ENCODE results near the gene SCEL. TPM values are rescaled to one million over a fixed set of nuclear protein-coding genes. Genes with fewer than 3 reads are reported as not detected.
"Not testable (repeated sequence)": the region's sequence is repeated elsewhere in the genome, so short reads cannot be mapped to it uniquely, and the experiment has no call there.

Gene SCEL
- total and polyA plus RNA-seq, 7 experiments from 2014 or later = not detected

- POLR2A ChIA-PET = interaction anchor here (0.6 to 0.7 kb wide), 2 partner anchors 14 to 57 kb away, joined by 3 to 4 read pairs; no protein-coding TSS in a partner anchor
- no peak for ATAC-seq
- no peaks in the 10 kb centered on the region for H3K36me3 Mint-ChIP-seq
Observed at GRCh38 chr13:77623806-77624205, 88.3 kb downstream of the SCEL start.

GRCh38 chr13:77628170-77628569 is 92.7 kb downstream of the SCEL start:
- no peak overlapping the region for H3K4me3 Mint-ChIP-seq
- CTCF ChIA-PET = no interaction called here
- DNase-seq (no peak), ATAC-seq (no peak)
- H3K27ac Mint-ChIP-seq = no peak overlapping the region
- H3K9me3 Mint-ChIP-seq = peaks cover 0 to 1% (median 0%) of the 10 kb centered on the region in 11 donors
- H3K4me3 ChIP-seq (ENCODE audit: low read length) = no peak overlapping the region
- peaks cover 9 to 17% (median 15%) of the 10 kb centered on the region in 5 donors for H3K27me3 Mint-ChIP-seq
- H3K4me1 ChIP-seq (ENCODE audit: control insufficient read depth in 2 of 2, insufficient read depth in 2 of 2, low read length in 2 of 2) = no peaks in the 10 kb centered on the region
- no peaks in the 10 kb centered on the region for H3K4me1 Mint-ChIP-seq
- intact Hi-C loops (cut with micrococcal nuclease) = no loop called here
- H3K9me3 ChIP-seq (ENCODE audit: control insufficient read depth in 2 of 3, low read length in 3 of 3) = no peaks in the 10 kb centered on the region
- POLR2A ChIA-PET = no interaction called here
- H3K36me3 ChIP-seq (ENCODE audit: control insufficient read depth in 2 of 3, insufficient read depth in 3 of 3, low read length in 3 of 3) = no peaks in the 10 kb centered on the region
- no peak overlapping the region for H3K27ac ChIP-seq (ENCODE audit: low read depth, low read length)
- no peaks in the 10 kb centered on the region for H3K36me3 Mint-ChIP-seq
- no peaks in the 10 kb centered on the region for H3K27me3 ChIP-seq (ENCODE audit: control insufficient read depth in 2 of 2, insufficient read depth in 2 of 2, low read length in 2 of 2)

More at GRCh38 chr13:77623806-77624205, 88.3 kb downstream of the SCEL start:
- CTCF ChIA-PET = no interaction called here
- Mint-ChIP-seq H3K4me1 (no peaks in the 10 kb centered on the region), H3K9me3 (no peaks in the 10 kb centered on the region), H3K27ac (no peak overlapping the region), H3K27me3 (peaks cover 8 to 20% (median 14%) of the 10 kb centered on the region in 5 donors), H3K4me3 (no peak overlapping the region)
- Histone ChIP-seq H3K4me1 (ENCODE audit: control insufficient read depth in 2 of 2, insufficient read depth in 2 of 2, low read length in 2 of 2) (no peaks in the 10 kb centered on the region), H3K9me3 (ENCODE audit: control insufficient read depth in 2 of 3, low read length in 3 of 3) (no peaks in the 10 kb centered on the region), H3K36me3 (ENCODE audit: control insufficient read depth in 2 of 3, insufficient read depth in 3 of 3, low read length in 3 of 3) (no peaks in the 10 kb centered on the region), H3K27ac (ENCODE audit: low read depth, low read length) (no peak overlapping the region), H3K27me3 (ENCODE audit: control insufficient read depth in 2 of 2, insufficient read depth in 2 of 2, low read length in 2 of 2) (no peaks in the 10 kb centered on the region), H3K4me3 (ENCODE audit: low read length) (no peak overlapping the region)
- DNase-seq = no peak
- intact Hi-C loops (cut with micrococcal nuclease) = no loop called here

GRCh38 chr13:77637588-77637987 is 102.1 kb downstream of the SCEL start:
- H3K9me3 Mint-ChIP-seq = no peaks in the 10 kb centered on the region
- DNase-seq = no peak
- no peak overlapping the region for H3K27ac Mint-ChIP-seq
- Histone ChIP-seq H3K9me3 (ENCODE audit: control insufficient read depth in 2 of 3, low read length in 3 of 3) (no peaks in the 10 kb centered on the region), H3K4me1 (ENCODE audit: control insufficient read depth in 2 of 2, insufficient read depth in 2 of 2, low read length in 2 of 2) (no peaks in the 10 kb centered on the region), H3K4me3 (ENCODE audit: low read length) (no peak overlapping the region), H3K27ac (ENCODE audit: low read depth, low read length) (no peak overlapping the region), H3K27me3 (ENCODE audit: control insufficient read depth in 2 of 2, insufficient read depth in 2 of 2, low read length in 2 of 2) (no peaks in the 10 kb centered on the region), H3K36me3 (ENCODE audit: control insufficient read depth in 2 of 3, insufficient read depth in 3 of 3, low read length in 3 of 3) (no peaks in the 10 kb centered on the region)
- H3K36me3 Mint-ChIP-seq = no peaks in the 10 kb centered on the region
- H3K4me1 Mint-ChIP-seq = no peaks in the 10 kb centered on the region
- CTCF ChIA-PET = no interaction called here
- no peaks in the 10 kb centered on the region for H3K27me3 Mint-ChIP-seq
- intact Hi-C loops (cut with micrococcal nuclease) = no loop called here
- ATAC-seq = no peak
- POLR2A ChIA-PET = no interaction called here
- no peak overlapping the region for H3K4me3 Mint-ChIP-seq

GRCh38 chr13:77650409-77650808 is 114.9 kb downstream of the SCEL start:
- peaks cover 2 to 16% (median 8%) of the 10 kb centered on the region in 11 donors for H3K9me3 Mint-ChIP-seq
- DNase-seq (no peak), ATAC-seq (no peak)
- intact Hi-C loops (cut with micrococcal nuclease) = no loop called here
- no peaks in the 10 kb centered on the region for H3K9me3 ChIP-seq (ENCODE audit: control insufficient read depth in 2 of 3, low read length in 3 of 3)
- no peaks in the 10 kb centered on the region for H3K4me1 Mint-ChIP-seq
- no peaks in the 10 kb centered on the region for H3K27me3 ChIP-seq (ENCODE audit: control insufficient read depth in 2 of 2, insufficient read depth in 2 of 2, low read length in 2 of 2)
- ChIA-PET CTCF (no interaction called here), POLR2A (no interaction called here)
- H3K4me3 Mint-ChIP-seq = no peak overlapping the region
- peaks cover 0 to 5% (median 0%) of the 10 kb centered on the region in 5 donors for H3K36me3 Mint-ChIP-seq
- H3K36me3 ChIP-seq (ENCODE audit: control insufficient read depth in 2 of 3, insufficient read depth in 3 of 3, low read length in 3 of 3) = no peaks in the 10 kb centered on the region
- no peaks in the 10 kb centered on the region for H3K4me1 ChIP-seq (ENCODE audit: control insufficient read depth in 2 of 2, insufficient read depth in 2 of 2, low read length in 2 of 2)
- peaks cover 0 to 15% (median 6%) of the 10 kb centered on the region in 5 donors for H3K27me3 Mint-ChIP-seq
- H3K4me3 ChIP-seq (ENCODE audit: low read length) = no peak overlapping the region
- no peak overlapping the region for H3K27ac ChIP-seq (ENCODE audit: low read depth, low read length)
- H3K27ac Mint-ChIP-seq = no peak overlapping the region

- ATAC-seq = no peak
- POLR2A ChIA-PET = no interaction called here
- H3K27ac ChIP-seq (ENCODE audit: low read depth, low read length) = no peak overlapping the region
- H3K36me3 Mint-ChIP-seq = peaks cover 0 to 5% (median 0%) of the 10 kb centered on the region in 5 donors
- intact Hi-C loops (cut with micrococcal nuclease) = no loop called here
- H3K4me1 Mint-ChIP-seq = no peaks in the 10 kb centered on the region
- H3K9me3 ChIP-seq (ENCODE audit: control insufficient read depth in 2 of 3, low read length in 3 of 3) = no peaks in the 10 kb centered on the region
- H3K36me3 ChIP-seq (ENCODE audit: control insufficient read depth in 2 of 3, insufficient read depth in 3 of 3, low read length in 3 of 3) = no peaks in the 10 kb centered on the region
- no peak for DNase-seq
- no peaks in the 10 kb centered on the region for H3K4me1 ChIP-seq (ENCODE audit: control insufficient read depth in 2 of 2, insufficient read depth in 2 of 2, low read length in 2 of 2)
- peaks cover 2 to 16% (median 8%) of the 10 kb centered on the region in 11 donors for H3K9me3 Mint-ChIP-seq
- CTCF ChIA-PET = interaction anchor here (0.7 kb wide), 1 partner anchor 8 kb away, joined by 4 read pairs; no protein-coding TSS in a partner anchor
- no peaks in the 10 kb centered on the region for H3K27me3 ChIP-seq (ENCODE audit: control insufficient read depth in 2 of 2, insufficient read depth in 2 of 2, low read length in 2 of 2)
- no peak overlapping the region for H3K4me3 ChIP-seq (ENCODE audit: low read length)
- peaks cover 0 to 8% (median 6%) of the 10 kb centered on the region in 5 donors for H3K27me3 Mint-ChIP-seq
- H3K4me3 Mint-ChIP-seq = no peak overlapping the region
- H3K27ac Mint-ChIP-seq = no peak overlapping the region
Observed at GRCh38 chr13:77653301-77653700, 117.8 kb downstream of the SCEL start.

GRCh38 chr13:77660016-77660415 is 124.5 kb downstream of the SCEL start:
- ATAC-seq; H3K36me3 Mint-ChIP-seq; POLR2A ChIA-PET; H3K4me1 ChIP-seq (ENCODE audit: control insufficient read depth in 2 of 2, insufficient read depth in 2 of 2, low read length in 2 of 2); H3K36me3 ChIP-seq (ENCODE audit: control insufficient read depth in 2 of 3, insufficient read depth in 3 of 3, low read length in 3 of 3); H3K4me1 Mint-ChIP-seq; intact Hi-C loops (cut with micrococcal nuclease); H3K27ac Mint-ChIP-seq; DNase-seq; CTCF ChIA-PET; H3K27me3 ChIP-seq (ENCODE audit: control insufficient read depth in 2 of 2, insufficient read depth in 2 of 2, low read length in 2 of 2); H3K4me3 ChIP-seq (ENCODE audit: low read length); H3K9me3 Mint-ChIP-seq; H3K27ac ChIP-seq (ENCODE audit: low read depth, low read length); H3K4me3 Mint-ChIP-seq; H3K27me3 Mint-ChIP-seq; H3K9me3 ChIP-seq (ENCODE audit: control insufficient read depth in 2 of 3, low read length in 3 of 3): not testable (repeated sequence)

- ATAC-seq (no peak), DNase-seq (no peak)
- Histone ChIP-seq H3K4me3 (ENCODE audit: low read length) (no peak overlapping the region), H3K36me3 (ENCODE audit: control insufficient read depth in 2 of 3, insufficient read depth in 3 of 3, low read length in 3 of 3) (no peaks in the 10 kb centered on the region), H3K27me3 (ENCODE audit: control insufficient read depth in 2 of 2, insufficient read depth in 2 of 2, low read length in 2 of 2) (no peaks in the 10 kb centered on the region), H3K9me3 (ENCODE audit: control insufficient read depth in 2 of 3, low read length in 3 of 3) (no peaks in the 10 kb centered on the region), H3K27ac (ENCODE audit: low read depth, low read length) (no peak overlapping the region), H3K4me1 (ENCODE audit: control insufficient read depth in 2 of 2, insufficient read depth in 2 of 2, low read length in 2 of 2) (no peaks in the 10 kb centered on the region)
- no peaks in the 10 kb centered on the region for H3K4me1 Mint-ChIP-seq
- CTCF ChIA-PET = no interaction called here
- POLR2A ChIA-PET = no interaction called here
- peaks cover 0 to 4% (median 0%) of the 10 kb centered on the region in 5 donors for H3K27me3 Mint-ChIP-seq
- H3K36me3 Mint-ChIP-seq = peaks cover 0 to 3% (median 0%) of the 10 kb centered on the region in 5 donors
- H3K4me3 Mint-ChIP-seq = no peak overlapping the region
- H3K27ac Mint-ChIP-seq = no peak overlapping the region
- peaks cover 0 to 4% (median 0%) of the 10 kb centered on the region in 11 donors for H3K9me3 Mint-ChIP-seq
- intact Hi-C loops (cut with micrococcal nuclease) = no loop called here
Observed at GRCh38 chr13:77660841-77661250, 125.3 kb downstream of the SCEL start.
